SK-N-SH (cell line): ENCODE results near the gene RSRC2. TPM values are rescaled to one million over a fixed set of nuclear protein-coding genes. Genes with fewer than 3 reads are reported as not detected.
A peak's percentile ranks its signal among the peaks of the same experiment; 100 is the strongest.

ENCODE experiments used
- CTCF ChIA-PET: fragments of 300-600, 350-600 bp; formaldehyde crosslinking; extraction: SDS; loops from one replicate; lab custom pipeline; 2021; lab: Yijun Ruan, JAX
- POLR2A ChIA-PET: fragments of 350-600 bp; sonication (Branson Sonifier 250); formaldehyde crosslinking; extraction: SDS; loops from one replicate; lab custom pipeline; 2020; ENCODE audit warnings: antibody characterized with exemption, inconsistent platforms; lab: Yijun Ruan, JAX
- DNase-seq: peaks from one replicate; pipeline ENCODE4 v3.0.0; 2012
- H2AFZ ChIP-seq: fragments of 200-600 bp; sonication (generic); 2 replicates; pipeline ENCODE4 v1.8.1; 2016; ENCODE audit warnings: antibody characterized with exemption, mild to moderate bottlenecking, low read depth
- H3F3A ChIP-seq: fragments of 200-600 bp; sonication (generic); replicated peaks from 2 replicates; pipeline ENCODE3; 2016; ENCODE audit warnings: antibody characterized with exemption, mild to moderate bottlenecking; ENCODE audit not compliant: insufficient read depth
- H3K27ac ChIP-seq, 2 experiments: fragments of 200-500 bp in 1 of 2; fragments of 200-600 bp in 1 of 2; sonication (Bioruptor generic) in 1 of 2; sonication (generic), shearing (Covaris generic) in 1 of 2; 2 replicates each; pipeline versions ENCODE4 v1.5.1 to v1.6.1; 2014 to 2016; ENCODE audit warnings: low read depth in 2 of 2, inconsistent platforms in 1 of 2, low read length in 1 of 2, mild to moderate bottlenecking in 1 of 2, mixed read lengths in 1 of 2
- H3K27me3 ChIP-seq: fragments of 200-600 bp; sonication (generic), shearing (Covaris generic); 2 replicates; pipeline ENCODE4 v1.6.1; 2016; ENCODE audit warnings: mixed run types; ENCODE audit not compliant: insufficient read depth
- H3K36me3 ChIP-seq, 2 experiments: fragments of 200-500 bp in 1 of 2; fragments of 200-600 bp in 1 of 2; sonication (Bioruptor generic) in 1 of 2; sonication (generic) in 1 of 2; replicated peaks in 1 of 2; 2 replicates each; pipeline versions ENCODE3 to v1.5.1; 2014 to 2016; ENCODE audit warnings: low read length in 1 of 2, mild to moderate bottlenecking in 1 of 2; ENCODE audit not compliant: insufficient read depth in 2 of 2, control insufficient read depth in 1 of 2
- H3K4me1 ChIP-seq, 2 experiments: fragments of 200-500 bp in 1 of 2; fragments of 200-600 bp in 1 of 2; sonication (Bioruptor generic) in 1 of 2; sonication (generic), shearing (Covaris generic) in 1 of 2; 2 replicates each; pipeline versions ENCODE4 v1.5.1 to v1.6.1; 2014 to 2016; ENCODE audit warnings: low read depth in 1 of 2, low read length in 1 of 2, mixed run types in 1 of 2; ENCODE audit not compliant: insufficient read depth in 2 of 2, control insufficient read depth in 1 of 2
- H3K4me2 ChIP-seq: fragments of 200-600 bp; sonication (generic), shearing (Covaris generic); 2 replicates; pipeline ENCODE4 v1.6.1; 2017; ENCODE audit warnings: mixed run types
- H3K4me3 ChIP-seq, 2 experiments: fragments of 200-500 bp in 1 of 2; fragments of 200-600 bp in 1 of 2; sonication (Bioruptor generic) in 1 of 2; sonication (generic), shearing (Covaris generic) in 1 of 2; 2 replicates each; pipeline versions ENCODE4 v1.5.1 to v1.8.1; 2014 to 2016; ENCODE audit warnings: low read depth in 2 of 2, inconsistent platforms in 1 of 2, low read length in 1 of 2, mild to moderate bottlenecking in 1 of 2, mixed read lengths in 1 of 2, moderate library complexity in 1 of 2
- H3K79me2 ChIP-seq: fragments of 200-600 bp; sonication (generic); 2 replicates; pipeline ENCODE4 v1.8.1; 2017; ENCODE audit warnings: mild to moderate bottlenecking; ENCODE audit not compliant: insufficient read depth
- H3K9ac ChIP-seq: fragments of 200-600 bp; sonication (generic); 2 replicates; pipeline ENCODE4 v1.6.1; 2017; ENCODE audit warnings: mixed run types
- H3K9me2 ChIP-seq: fragments of 200-600 bp; sonication (generic); 2 replicates; pipeline ENCODE4 v1.6.1; 2017; ENCODE audit warnings: mixed run types
- H3K9me3 ChIP-seq: fragments of 200-600 bp; sonication (generic); 2 replicates; pipeline ENCODE4 v1.6.1; 2017; ENCODE audit warnings: mixed run types, mild to moderate bottlenecking, moderate library complexity
- H4K20me1 ChIP-seq: fragments of 200-600 bp; sonication (generic); 2 replicates; pipeline ENCODE4 v1.6.1; 2017; ENCODE audit warnings: mild to moderate bottlenecking, mixed run types; ENCODE audit not compliant: insufficient read depth
- FOXM1 ChIP-seq: IDR thresholded peaks from 2 replicates; pipeline ENCODE4 v1.4.0; 2012; ENCODE audit warnings: low read depth, mild to moderate bottlenecking
- GABPA ChIP-seq: IDR thresholded peaks from 2 replicates; pipeline ENCODE4 v1.4.0; 2012; ENCODE audit warnings: low read depth, mild to moderate bottlenecking
- JUND ChIP-seq: IDR thresholded peaks from 2 replicates; pipeline ENCODE4 v1.4.0; 2012
- MEF2A ChIP-seq: IDR thresholded peaks from 2 replicates; pipeline ENCODE4 v1.4.0; 2012; ENCODE audit warnings: low read depth, borderline replicate concordance
- MXI1 ChIP-seq: IDR thresholded peaks from 2 replicates; pipeline ENCODE4 v1.6.1; 2012; ENCODE audit warnings: mild to moderate bottlenecking, low read depth, low read length, improper control_type of control experiment
- NFIC ChIP-seq: IDR thresholded peaks from 2 replicates; pipeline ENCODE4 v1.4.0; 2012; ENCODE audit warnings: borderline replicate concordance
- NRF1 ChIP-seq: IDR thresholded peaks from 2 replicates; pipeline ENCODE4 v1.6.1; 2012; ENCODE audit warnings: low read depth, mild to moderate bottlenecking, low read length
- RAD21 ChIP-seq: IDR thresholded peaks from 2 replicates; pipeline ENCODE4 v1.6.1; 2012; ENCODE audit warnings: mild to moderate bottlenecking, low read length
- RFX5 ChIP-seq: IDR thresholded peaks from 2 replicates; pipeline ENCODE4 v1.6.1; 2012; ENCODE audit warnings: mild to moderate bottlenecking, improper control_type of control experiment, low read length
- RXRA ChIP-seq: IDR thresholded peaks from 2 replicates; pipeline ENCODE4 v1.4.0; 2012; ENCODE audit warnings: low read depth, mild to moderate bottlenecking, borderline replicate concordance
- SIN3A ChIP-seq: IDR thresholded peaks from 2 replicates; pipeline ENCODE4 v1.6.1; 2012; ENCODE audit warnings: low read depth, mild to moderate bottlenecking, low read length, moderate library complexity, borderline replicate concordance
- SMC3 ChIP-seq: IDR thresholded peaks from 2 replicates; pipeline ENCODE4 v1.6.1; 2012; ENCODE audit warnings: low read depth, low read length, improper control_type of control experiment
- TAF1 ChIP-seq: IDR thresholded peaks from 2 replicates; pipeline ENCODE4 v1.6.1; 2012; ENCODE audit warnings: low read depth, mild to moderate bottlenecking, low read length, moderate library complexity, borderline replicate concordance
- TCF12 ChIP-seq: IDR thresholded peaks from 2 replicates; pipeline ENCODE4 v1.4.0; 2012
- TEAD4 ChIP-seq: IDR thresholded peaks from 2 replicates; pipeline ENCODE4 v1.4.0; 2012; ENCODE audit warnings: mild to moderate bottlenecking, borderline replicate concordance; ENCODE audit not compliant: insufficient read depth
- YY1 ChIP-seq: IDR thresholded peaks from 2 replicates; pipeline ENCODE4 v1.4.0; 2012; ENCODE audit warnings: low read depth, mild to moderate bottlenecking
- WGBS: methylation state at CpG from one replicate; pipeline ENCODE4 v1.1.6; 2017; ENCODE audit warnings: low lambda C conversion rate; 5-methylcytosine and 5-hydroxymethylcytosine counted together
- polyA plus RNA-seq, 3 experiments: library from polyadenylated mRNA; depleted of rRNA; stranded (reverse); fragments of >200 nt; gene quantifications; 2 replicates each; pipeline ENCODE4 v1.2.3, GENCODE V29; 2012
- TF ChIP-seq, protein P1 (sequence below): fragments of 150-350 bp; IDR thresholded peaks from 2 replicates; pipeline ENCODE4 v1.6.1; 2016; ENCODE audit warnings: mild to moderate bottlenecking, low read depth, low read length
- TF ChIP-seq, protein P2 (sequence below): fragments of 200-600 bp; sonication (generic); IDR thresholded peaks from 2 replicates; pipeline ENCODE4 v1.6.1; 2017; ENCODE audit warnings: antibody characterized with exemption, mild to moderate bottlenecking, moderate library complexity
- TF ChIP-seq, protein P3 (sequence below): IDR thresholded peaks from 2 replicates; pipeline ENCODE4 v1.4.0; 2012; ENCODE audit warnings: low read depth
- TF ChIP-seq, protein P4 (sequence below): IDR thresholded peaks from 2 replicates; pipeline ENCODE4 v1.4.0; 2012; ENCODE audit warnings: low read depth, borderline replicate concordance
- TF ChIP-seq, protein P5 (sequence below): IDR thresholded peaks from 2 replicates; pipeline ENCODE4 v1.4.0; 2012; ENCODE audit warnings: low read depth, borderline replicate concordance

The RSRC2 gene
- polyA plus RNA-seq, 1 of the 3 experiments (the other 2 are of a cell fraction): 24.8 TPM

DNA sequence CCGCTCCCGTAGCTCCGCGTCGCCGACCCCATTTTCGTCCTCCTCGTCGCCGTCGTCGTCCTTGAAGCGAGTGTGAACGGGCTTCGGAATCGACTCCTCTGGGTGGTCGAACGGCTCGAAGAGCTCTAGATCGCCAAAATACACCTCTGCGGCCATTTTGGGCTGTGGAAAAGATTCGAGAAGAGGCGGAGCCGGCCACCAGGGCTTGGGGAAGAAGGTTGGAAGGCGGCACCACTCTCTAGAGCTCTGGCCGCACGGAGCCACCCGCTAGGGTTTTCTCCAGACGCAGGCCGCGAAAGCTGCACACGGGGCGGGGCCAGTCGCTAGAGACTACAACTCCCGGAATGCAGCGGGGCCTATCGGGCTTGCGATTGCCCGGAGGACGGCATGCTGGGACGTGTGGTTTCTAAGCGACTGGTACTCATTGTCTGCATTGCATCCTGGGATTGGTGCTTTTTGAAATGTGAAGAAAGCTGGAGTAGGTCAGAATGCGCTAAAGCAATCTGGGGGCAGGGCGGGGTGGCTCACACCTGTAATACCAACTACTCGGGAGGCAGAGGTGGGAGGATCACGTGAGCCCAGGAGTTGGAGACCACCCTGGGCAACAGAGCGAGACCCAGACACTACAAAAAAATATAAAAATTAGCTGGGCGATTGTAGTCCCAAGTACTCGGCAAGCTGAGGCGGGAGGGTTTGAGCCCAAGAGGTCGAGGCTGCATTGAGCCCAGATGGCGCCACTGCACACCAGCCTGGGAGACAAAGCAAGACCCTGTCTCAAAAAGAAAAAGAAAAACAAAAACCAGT lies 25.8 kb downstream of the RSRC2 start, which contains the start of gene ZCCHC8 (continued):
- TF ChIP-seq, protein P1, sequence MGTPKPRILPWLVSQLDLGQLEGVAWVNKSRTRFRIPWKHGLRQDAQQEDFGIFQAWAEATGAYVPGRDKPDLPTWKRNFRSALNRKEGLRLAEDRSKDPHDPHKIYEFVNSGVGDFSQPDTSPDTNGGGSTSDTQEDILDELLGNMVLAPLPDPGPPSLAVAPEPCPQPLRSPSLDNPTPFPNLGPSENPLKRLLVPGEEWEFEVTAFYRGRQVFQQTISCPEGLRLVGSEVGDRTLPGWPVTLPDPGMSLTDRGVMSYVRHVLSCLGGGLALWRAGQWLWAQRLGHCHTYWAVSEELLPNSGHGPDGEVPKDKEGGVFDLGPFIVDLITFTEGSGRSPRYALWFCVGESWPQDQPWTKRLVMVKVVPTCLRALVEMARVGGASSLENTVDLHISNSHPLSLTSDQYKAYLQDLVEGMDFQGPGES: no peak
- TF ChIP-seq MEF2A: no peak
- TF ChIP-seq, all 33 proteins: peak for 14

DNA sequence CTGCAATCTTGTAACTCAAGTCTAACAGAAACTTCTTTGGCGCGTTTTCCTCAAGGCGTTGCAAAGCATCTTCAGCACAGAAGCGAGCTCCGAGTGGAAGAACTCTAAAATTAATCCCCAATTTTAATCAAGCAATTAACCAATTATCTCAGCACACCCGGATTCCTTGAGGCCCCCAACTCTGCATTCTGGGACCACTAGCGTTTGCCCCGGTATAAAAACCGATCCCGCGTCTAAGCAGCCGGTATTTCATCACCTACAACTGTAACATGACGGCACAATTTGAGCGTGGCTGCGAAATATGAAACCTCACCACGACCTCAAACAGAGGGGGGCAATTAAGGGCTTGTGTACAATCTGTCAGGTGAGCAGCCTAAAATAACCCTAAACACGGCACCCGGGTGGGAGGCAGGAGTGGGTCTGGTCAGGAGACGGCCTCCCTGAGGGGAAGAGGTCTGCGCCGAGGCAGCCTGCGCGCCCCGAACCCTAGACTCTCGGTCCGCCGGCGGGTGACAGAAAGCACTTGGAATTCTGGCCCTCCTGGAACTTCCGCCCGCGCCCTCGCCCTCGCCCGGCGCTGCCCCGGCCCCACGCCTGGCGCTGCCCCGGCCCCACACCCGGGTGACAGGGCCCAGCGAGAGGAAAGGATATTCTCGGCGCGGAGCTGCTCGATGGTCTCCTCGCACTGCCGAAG lies 26.6 kb downstream of the RSRC2 start:
- ChIA-PET CTCF (interaction anchor here (0.7 to 5.8 kb wide), 3 partner anchors 16 to 101 kb away, joined by 3 to 40 read pairs (median 8); no protein-coding TSS in a partner anchor), POLR2A (interaction anchor here (0.6 to 2.0 kb wide), 7 partner anchors 11 to 732 kb away, joined by 3 to 22 read pairs (median 3); partner anchors contain the start of genes KNTC1 and RSRC2)
- peak overlapping the region; percentile 83 for H2AFZ ChIP-seq
- H3K9me2 ChIP-seq: no peaks in the 10 kb centered on the region
- WGBS: 3% methylated on average over 31 of the region's 47 CpGs
- peaks cover 51% of the 10 kb centered on the region for H3K79me2 ChIP-seq
- H3K4me3 ChIP-seq: peak overlapping the region; percentile 63 to 88
- no peaks in the 10 kb centered on the region for H3K27me3 ChIP-seq
- TF ChIP-seq MEF2A (no peak), TCF12 (no peak), RAD21 (no peak), RXRA (no peak), NRF1 (no peak; the same call in 1 of the 2 replicates), MXI1 (peak; percentile 48), JUND (no peak), TAF1 (no peak), SIN3A (0 out of 2 replicates have a peak, but pooled peaks have one; percentile 18), SMC3 (no peak), NFIC (no peak), GABPA (0 out of 2 replicates have a peak, but pooled peaks have one; percentile 19), TEAD4 (no peak), YY1 (no peak), FOXM1 (no peak), RFX5 (no peak)
- TF ChIP-seq, protein P1: no peak
- TF ChIP-seq, protein P2, sequence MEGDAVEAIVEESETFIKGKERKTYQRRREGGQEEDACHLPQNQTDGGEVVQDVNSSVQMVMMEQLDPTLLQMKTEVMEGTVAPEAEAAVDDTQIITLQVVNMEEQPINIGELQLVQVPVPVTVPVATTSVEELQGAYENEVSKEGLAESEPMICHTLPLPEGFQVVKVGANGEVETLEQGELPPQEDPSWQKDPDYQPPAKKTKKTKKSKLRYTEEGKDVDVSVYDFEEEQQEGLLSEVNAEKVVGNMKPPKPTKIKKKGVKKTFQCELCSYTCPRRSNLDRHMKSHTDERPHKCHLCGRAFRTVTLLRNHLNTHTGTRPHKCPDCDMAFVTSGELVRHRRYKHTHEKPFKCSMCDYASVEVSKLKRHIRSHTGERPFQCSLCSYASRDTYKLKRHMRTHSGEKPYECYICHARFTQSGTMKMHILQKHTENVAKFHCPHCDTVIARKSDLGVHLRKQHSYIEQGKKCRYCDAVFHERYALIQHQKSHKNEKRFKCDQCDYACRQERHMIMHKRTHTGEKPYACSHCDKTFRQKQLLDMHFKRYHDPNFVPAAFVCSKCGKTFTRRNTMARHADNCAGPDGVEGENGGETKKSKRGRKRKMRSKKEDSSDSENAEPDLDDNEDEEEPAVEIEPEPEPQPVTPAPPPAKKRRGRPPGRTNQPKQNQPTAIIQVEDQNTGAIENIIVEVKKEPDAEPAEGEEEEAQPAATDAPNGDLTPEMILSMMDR: no peak
- TF ChIP-seq, protein P3, sequence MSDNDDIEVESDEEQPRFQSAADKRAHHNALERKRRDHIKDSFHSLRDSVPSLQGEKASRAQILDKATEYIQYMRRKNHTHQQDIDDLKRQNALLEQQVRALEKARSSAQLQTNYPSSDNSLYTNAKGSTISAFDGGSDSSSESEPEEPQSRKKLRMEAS: peak; percentile 46; the same call in 1 of the 2 replicates
- TF ChIP-seq, protein P4, sequence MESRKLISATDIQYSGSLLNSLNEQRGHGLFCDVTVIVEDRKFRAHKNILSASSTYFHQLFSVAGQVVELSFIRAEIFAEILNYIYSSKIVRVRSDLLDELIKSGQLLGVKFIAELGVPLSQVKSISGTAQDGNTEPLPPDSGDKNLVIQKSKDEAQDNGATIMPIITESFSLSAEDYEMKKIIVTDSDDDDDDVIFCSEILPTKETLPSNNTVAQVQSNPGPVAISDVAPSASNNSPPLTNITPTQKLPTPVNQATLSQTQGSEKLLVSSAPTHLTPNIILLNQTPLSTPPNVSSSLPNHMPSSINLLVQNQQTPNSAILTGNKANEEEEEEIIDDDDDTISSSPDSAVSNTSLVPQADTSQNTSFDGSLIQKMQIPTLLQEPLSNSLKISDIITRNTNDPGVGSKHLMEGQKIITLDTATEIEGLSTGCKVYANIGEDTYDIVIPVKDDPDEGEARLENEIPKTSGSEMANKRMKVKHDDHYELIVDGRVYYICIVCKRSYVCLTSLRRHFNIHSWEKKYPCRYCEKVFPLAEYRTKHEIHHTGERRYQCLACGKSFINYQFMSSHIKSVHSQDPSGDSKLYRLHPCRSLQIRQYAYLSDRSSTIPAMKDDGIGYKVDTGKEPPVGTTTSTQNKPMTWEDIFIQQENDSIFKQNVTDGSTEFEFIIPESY: no peak
- TF ChIP-seq, protein P5, sequence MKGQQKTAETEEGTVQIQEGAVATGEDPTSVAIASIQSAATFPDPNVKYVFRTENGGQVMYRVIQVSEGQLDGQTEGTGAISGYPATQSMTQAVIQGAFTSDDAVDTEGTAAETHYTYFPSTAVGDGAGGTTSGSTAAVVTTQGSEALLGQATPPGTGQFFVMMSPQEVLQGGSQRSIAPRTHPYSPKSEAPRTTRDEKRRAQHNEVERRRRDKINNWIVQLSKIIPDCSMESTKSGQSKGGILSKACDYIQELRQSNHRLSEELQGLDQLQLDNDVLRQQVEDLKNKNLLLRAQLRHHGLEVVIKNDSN: no peak
- H3F3A ChIP-seq: peaks cover 39% of the 10 kb centered on the region
- DNase-seq: peak; percentile 68
- no peaks in the 10 kb centered on the region for H4K20me1 ChIP-seq
- H3K4me1 ChIP-seq: peaks cover 0 to 11% of the 10 kb centered on the region in 2 experiments; a peak in 2 of 4 replicates
- peak overlapping the region; percentile 99 for H3K9ac ChIP-seq
- peaks cover 15 to 34% of the 10 kb centered on the region in 2 experiments for H3K36me3 ChIP-seq
- peak overlapping the region; percentile 95 for H3K4me2 ChIP-seq
- no peaks in the 10 kb centered on the region for H3K9me3 ChIP-seq
- peak overlapping the region; percentile 92 to 99 for H3K27ac ChIP-seq
